Esophagus squamous epithelium (tissue), 5 donors: ENCODE measurements around the gene TRPV3. TPM values are rescaled to one million over a fixed set of nuclear protein-coding genes. Genes with fewer than 3 reads are reported as not detected.

Source experiments
- DNase-seq: peaks from one replicate; lab custom pipeline; 2025; lab: John Stamatoyannopoulos, UW
- H3K27ac ChIP-seq, 4 donors: fragments of 200-600 bp; sonication (generic); one replicate each; pipeline ENCODE4 v1.5.1; 2016 to 2019; ENCODE audit warnings: mild to moderate bottlenecking in 1 of 4
- H3K27me3 ChIP-seq, 4 donors: fragments of 200-600 bp; sonication (generic); 1 replicate in 3 of 4; 2 replicates in 1 of 4; pipeline versions ENCODE4 v1.5.1 to v1.6.0; 2017 to 2021; ENCODE audit warnings: antibody characterized with exemption in 1 of 4
- H3K36me3 ChIP-seq, 3 donors: fragments of 200-600 bp; sonication (generic); one replicate each; pipeline ENCODE4 v1.5.1; 2016 to 2019
- H3K4me1 ChIP-seq, 3 donors: fragments of 200-600 bp; sonication (generic); one replicate each; pipeline ENCODE4 v1.5.1; 2017 to 2019
- H3K4me3 ChIP-seq, 4 donors: fragments of 200-600 bp; sonication (generic); 1 replicate in 3 of 4; 2 replicates in 1 of 4; pipeline ENCODE4 v1.5.1; 2016 to 2019; ENCODE audit warnings: mild to moderate bottlenecking in 2 of 4, moderate library complexity in 1 of 4
- H3K9me3 ChIP-seq, 3 donors: fragments of 200-600 bp; sonication (generic); one replicate each; pipeline ENCODE4 v1.5.1; 2016 to 2019
- POLR2A ChIP-seq, 4 donors: fragments of 450-650 bp; IDR thresholded peaks; one replicate each; pipeline ENCODE4 v1.6.1; 2017; ENCODE audit warnings: antibody characterized with exemption in 4 of 4, mild to moderate bottlenecking in 4 of 4, moderate library complexity in 3 of 4
- WGBS, 2 donors: methylation state at CpG; one replicate each; pipeline ENCODE4 v1.1.5; 2018; 5-methylcytosine and 5-hydroxymethylcytosine counted together
- intact Hi-C: fragments of 100-400 bp; cut with DNase I; formaldehyde crosslinking; loops from one replicate; pipeline ENCODE4 v1.15.0; 2022
- total RNA-seq, 4 donors: library from RNA; depleted of rRNA; stranded (reverse); fragments of >200 nt; gene quantifications; one replicate each; pipeline ENCODE4 v1.1.0, GENCODE V29; 2016
- TF ChIP-seq, protein P1 (sequence below), 6 experiments: fragments of 450-650 bp in 4 of 6; fragments of 200-600 bp in 2 of 6; sonication (generic) in 2 of 6; IDR thresholded peaks; one replicate each; pipeline ENCODE4 v1.5.1; 2016 to 2019; ENCODE audit warnings: antibody characterized with exemption in 6 of 6, mild to moderate bottlenecking in 4 of 6, moderate library complexity in 4 of 6
- donor health status: DM: yes; HTN: yes; CAD: no.

The TRPV3 gene
- total RNA-seq, 4 donors from 2014 or later, result 0.76 to 1.8 (median 0.99) TPM; not detected in 1

DNA sequence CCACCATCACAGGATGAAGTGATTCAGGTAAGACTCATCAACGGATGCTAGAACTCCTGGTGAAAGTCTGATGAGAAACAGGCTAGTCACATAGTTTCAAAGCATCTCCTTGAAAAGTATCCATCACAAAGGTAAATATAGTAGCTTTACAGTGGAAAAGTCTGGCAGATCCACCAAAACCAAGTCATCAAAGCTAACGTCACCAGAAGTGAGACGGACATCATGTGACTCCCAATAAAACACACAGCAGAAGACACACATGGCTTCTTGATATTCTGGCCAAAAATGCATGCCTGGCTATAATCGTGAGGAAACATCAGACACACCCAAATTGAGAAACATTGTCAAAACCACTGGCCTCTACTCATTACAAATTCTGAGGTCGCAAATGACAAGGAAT lies 17.9 kb upstream of the TRPV3 start:
- intact Hi-C loops, result no loop called here
- Histone ChIP-seq H3K4me3 (no peak overlapping the region), H3K4me1 (no peaks in the 10 kb centered on the region), H3K27ac (no peak overlapping the region), H3K27me3 (no peaks in the 10 kb centered on the region), H3K36me3 (peaks cover 0 to 48% (median 10%) of the 10 kb centered on the region in 3 donors), H3K9me3 (no peaks in the 10 kb centered on the region)
- DNase-seq, result no peak
- 45 to 47% methylated on average over 5 of the region's 5 CpGs for WGBS, 2 donors
- TF ChIP-seq POLR2A (IDR thresholded peaks at IDR 0.05), result no peak
- TF ChIP-seq, protein P1, sequence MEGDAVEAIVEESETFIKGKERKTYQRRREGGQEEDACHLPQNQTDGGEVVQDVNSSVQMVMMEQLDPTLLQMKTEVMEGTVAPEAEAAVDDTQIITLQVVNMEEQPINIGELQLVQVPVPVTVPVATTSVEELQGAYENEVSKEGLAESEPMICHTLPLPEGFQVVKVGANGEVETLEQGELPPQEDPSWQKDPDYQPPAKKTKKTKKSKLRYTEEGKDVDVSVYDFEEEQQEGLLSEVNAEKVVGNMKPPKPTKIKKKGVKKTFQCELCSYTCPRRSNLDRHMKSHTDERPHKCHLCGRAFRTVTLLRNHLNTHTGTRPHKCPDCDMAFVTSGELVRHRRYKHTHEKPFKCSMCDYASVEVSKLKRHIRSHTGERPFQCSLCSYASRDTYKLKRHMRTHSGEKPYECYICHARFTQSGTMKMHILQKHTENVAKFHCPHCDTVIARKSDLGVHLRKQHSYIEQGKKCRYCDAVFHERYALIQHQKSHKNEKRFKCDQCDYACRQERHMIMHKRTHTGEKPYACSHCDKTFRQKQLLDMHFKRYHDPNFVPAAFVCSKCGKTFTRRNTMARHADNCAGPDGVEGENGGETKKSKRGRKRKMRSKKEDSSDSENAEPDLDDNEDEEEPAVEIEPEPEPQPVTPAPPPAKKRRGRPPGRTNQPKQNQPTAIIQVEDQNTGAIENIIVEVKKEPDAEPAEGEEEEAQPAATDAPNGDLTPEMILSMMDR (IDR thresholded peaks at IDR 0.05), result no peak

DNA sequence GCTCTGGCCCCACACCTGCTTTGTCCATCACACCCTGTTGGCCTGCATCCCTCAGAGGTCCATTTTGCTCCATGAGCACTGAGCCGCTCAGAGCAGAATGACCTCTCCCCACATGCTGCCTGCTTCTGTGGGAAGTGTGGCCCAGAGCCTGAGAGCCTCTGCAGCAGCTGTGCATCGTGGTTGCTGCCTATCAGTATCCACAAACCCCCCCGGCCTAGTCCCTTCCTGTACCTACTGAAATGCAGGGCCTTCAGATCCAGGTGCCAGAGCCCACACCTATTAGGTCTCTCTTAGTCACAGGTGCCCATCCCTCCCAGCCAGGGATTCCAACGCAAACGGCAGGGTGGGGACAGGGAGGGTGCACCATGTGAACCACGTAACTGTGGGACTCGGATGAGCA lies 16.6 kb upstream of the TRPV3 start:
- Histone ChIP-seq H3K4me3 (no peak overlapping the region), H3K4me1 (no peaks in the 10 kb centered on the region), H3K27ac (no peak overlapping the region), H3K9me3 (no peaks in the 10 kb centered on the region), H3K36me3 (peaks cover 0 to 45% (median 10%) of the 10 kb centered on the region in 3 donors), H3K27me3 (no peaks in the 10 kb centered on the region)
- DNase-seq, result no peak
- 82 to 87% methylated on average over 2 to 3 of the region's 7 CpGs for WGBS, 2 donors
- intact Hi-C loops, result no loop called here
- TF ChIP-seq POLR2A (IDR thresholded peaks at IDR 0.05), result no peak
- TF ChIP-seq, protein P1 (IDR thresholded peaks at IDR 0.05), result no peak

DNA sequence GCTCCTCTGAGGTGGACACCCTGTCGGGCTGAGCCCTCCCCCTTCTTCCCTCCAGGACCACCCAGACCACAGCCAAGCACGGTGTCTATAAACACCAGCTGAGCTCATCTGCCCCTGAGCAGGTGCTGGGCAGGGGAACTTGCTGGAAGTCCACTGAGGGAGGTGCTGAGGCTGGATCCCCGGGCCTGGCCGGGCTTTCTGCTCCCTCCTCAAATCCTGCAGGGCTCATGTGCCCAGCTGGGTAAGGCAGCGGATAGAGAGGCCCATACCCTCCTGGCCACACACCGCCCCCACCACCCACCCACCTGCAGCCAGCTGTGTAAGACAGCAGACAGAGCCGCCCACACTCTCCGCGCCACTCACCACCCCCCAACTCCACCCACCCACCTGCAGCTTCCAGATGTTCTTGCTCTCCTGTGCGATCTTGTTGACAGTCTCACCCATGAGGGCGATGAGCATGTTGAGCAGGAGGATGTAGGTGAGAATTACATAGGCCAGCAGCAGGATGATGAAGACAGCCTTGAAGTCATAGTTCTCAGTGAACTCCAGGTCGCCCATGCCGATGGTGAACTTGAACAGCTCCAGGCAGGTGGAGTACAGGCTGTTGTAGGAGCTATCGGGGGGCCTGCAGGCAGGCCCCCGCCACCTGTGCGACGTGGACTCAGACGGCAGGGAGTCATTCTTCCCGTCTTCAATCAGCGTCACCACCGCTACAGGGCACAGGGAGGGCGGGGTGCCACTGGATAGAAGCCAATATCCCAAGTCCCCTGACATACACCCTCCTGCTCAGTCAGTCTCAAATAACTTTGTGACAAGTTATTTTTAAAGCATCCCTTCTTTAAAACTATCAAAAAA lies 15.9 kb upstream of the TRPV3 start:
- intact Hi-C loops, result no loop called here
- no peak for TF ChIP-seq POLR2A (IDR thresholded peaks at IDR 0.05)
- TF ChIP-seq, protein P1 (IDR thresholded peaks at IDR 0.05), result no peak
- Histone ChIP-seq H3K27ac (no peak overlapping the region), H3K4me3 (no peak overlapping the region), H3K36me3 (peaks cover 0 to 50% (median 10%) of the 10 kb centered on the region in 3 donors), H3K9me3 (no peaks in the 10 kb centered on the region), H3K4me1 (no peaks in the 10 kb centered on the region), H3K27me3 (no peaks in the 10 kb centered on the region)
- WGBS, 2 donors, result 87 to 91% methylated on average over 6 to 13 of the region's 22 CpGs
- DNase-seq, result no peak

DNA sequence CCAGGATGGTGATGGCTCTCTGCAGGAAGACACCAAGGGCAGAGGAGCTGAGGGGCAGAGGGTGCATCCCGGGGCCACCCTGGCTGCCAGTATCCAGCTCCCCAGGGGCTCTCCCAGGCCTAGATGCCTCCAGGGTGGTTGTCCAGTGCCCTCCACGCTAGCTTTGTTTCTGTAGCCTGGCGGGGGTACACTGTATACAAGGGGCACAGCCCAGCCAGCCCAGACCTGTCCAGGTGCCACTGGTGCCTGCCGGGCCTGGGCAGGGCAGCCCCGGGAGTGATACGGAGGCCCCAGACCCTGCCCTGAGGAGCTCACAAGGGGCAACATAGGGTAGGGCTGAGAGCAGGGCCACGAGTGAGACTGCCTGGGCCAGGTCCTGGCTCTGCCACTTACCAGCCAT lies 14.6 kb upstream of the TRPV3 start:
- Histone ChIP-seq H3K36me3 (peaks cover 0 to 49% (median 10%) of the 10 kb centered on the region in 3 donors), H3K4me1 (no peaks in the 10 kb centered on the region), H3K4me3 (no peak overlapping the region), H3K9me3 (no peaks in the 10 kb centered on the region), H3K27me3 (no peaks in the 10 kb centered on the region), H3K27ac (no peak overlapping the region)
- no CpG with 5 or more reads among the region's 7 CpGs for WGBS, 2 donors
- no peak for TF ChIP-seq POLR2A (IDR thresholded peaks at IDR 0.05)
- TF ChIP-seq, protein P1 (IDR thresholded peaks at IDR 0.05), result no peak
- no peak for DNase-seq
- intact Hi-C loops, result no loop called here
